ENCODE data around the gene IVD. TPM values are rescaled to one million over a fixed set of nuclear protein-coding genes. Genes with fewer than 3 reads are reported as not detected.

IVD gene
- total RNA-seq, 2 donors from 2014 or later, result 24.3 to 38.9 TPM

- intact Hi-C loops (cut with DNase I), result no loop called here
- DNase-seq (ENCODE audit: low spot score), result no peak
Measured at GRCh38 chr15:40468898-40469331, 63.3 kb downstream of the IVD start.

- intact Hi-C loops (cut with DNase I), result no loop called here
- DNase-seq (ENCODE audit: low spot score), result no peak
Measured at GRCh38 chr15:40469776-40470390, 64.3 kb downstream of the IVD start.

GRCh38 chr15:40470423-40471104 is 65.0 kb downstream of the IVD start, which contains the start of gene CHST14:
Gene CHST14, plus strand, starts transcription at chr15:40470984. Its CDS starts 230 bp downstream, at chr15:40471214.
- intact Hi-C loops (cut with DNase I), result no loop called here

More at GRCh38 chr15:40470423-40471104, 65.0 kb downstream of the IVD start, which contains the start of gene CHST14:
- DNase-seq (ENCODE audit: low spot score), result peak; percentile 83

Other genes with a start within 250 kb of the IVD start
- 1 to 10 TPM in 1 of 2 donors, under 1 TPM in 1; 0.86 to 1.2 TPM for gene BUB1B, start 244.7 kb upstream of the IVD start, total RNA-seq
- gene PAK6, start 166.7 kb upstream of the IVD start, total RNA-seq, result under 1 TPM; 0.37 to 0.38 TPM
- not detected for gene ANKRD63, start 122.7 kb upstream of the IVD start, total RNA-seq
- 10 to 100 TPM; 20.8 to 29.0 TPM for gene PLCB2, start 97.9 kb upstream of the IVD start, total RNA-seq
- 10 to 100 TPM; 25.3 to 27.1 TPM for gene INAFM2, start 82.1 kb upstream of the IVD start, total RNA-seq
- 10 to 100 TPM; 29.2 to 31.2 TPM for gene CCDC9B, start 64.9 kb upstream of the IVD start, total RNA-seq
- gene PHGR1, start 54.8 kb upstream of the IVD start, total RNA-seq, result not detected
- under 1 TPM; 0.05 to 0.32 TPM for gene DISP2, start 47.6 kb upstream of the IVD start, total RNA-seq
- 1 to 10 TPM; 5.4 to 8.4 TPM for gene KNSTRN, start 23.1 kb upstream of the IVD start, total RNA-seq
- 10 to 100 TPM; 11.9 to 13.8 TPM for gene BAHD1, start 35.2 kb downstream of the IVD start, total RNA-seq
- gene CHST14, start 65.2 kb downstream of the IVD start, total RNA-seq, result 10 to 100 TPM; 11.8 to 15.8 TPM
- 10 to 100 TPM; 27.0 to 31.1 TPM for gene CCDC32, start 159.2 kb downstream of the IVD start, total RNA-seq
- gene RPUSD2, start 163.5 kb downstream of the IVD start, total RNA-seq, result 1 to 10 TPM; 5.0 to 6.8 TPM
- under 1 TPM; 0.52 to 0.79 TPM for gene KNL1, start 188.5 kb downstream of the IVD start, total RNA-seq

Measured in posterior vena cava (tissue), 2 donors.